Frontal cortex (tissue), 4 donors: ENCODE results near the gene USP3. TPM values are rescaled to one million over a fixed set of nuclear protein-coding genes. Genes with fewer than 3 reads are reported as not detected.
"Not testable (repeated sequence)": the region's sequence is repeated elsewhere in the genome, so short reads cannot be mapped to it uniquely, and the experiment has no call there.

ENCODE experiments used
- DNase-seq, 2 donors: peaks; one replicate each; pipeline ENCODE4 v3.0.0; 2012; ENCODE audit warnings: low spot score in 2 of 2
- FAIRE-seq: peaks from 2 replicates; lab custom pipeline; 2012; peaks lifted over from hg19 to GRCh38; lab: Jason Lieb, UNC
- total RNA-seq: library from RNA; depleted of rRNA; stranded (reverse); fragments of >200 nt; gene quantifications from one replicate; pipeline ENCODE4 v1.2.3, GENCODE V29; 2014
- donor health status: control.
- donor health status: control.
- donor health status: control.

Gene USP3
- total RNA-seq, 1 donor from 2014 or later: 68.9 TPM

GRCh38 chr15:63474810-63475316, 29.5 kb upstream of the USP3 start:
- FAIRE-seq: no peak
- no peak for DNase-seq

GRCh38 chr15:63475707-63476106, 28.7 kb upstream of the USP3 start:
- FAIRE-seq: no peak
- no peak for DNase-seq

- FAIRE-seq: no peak
- no peak for DNase-seq
Measured at GRCh38 chr15:63476229-63476632, 28.2 kb upstream of the USP3 start.

DNA sequence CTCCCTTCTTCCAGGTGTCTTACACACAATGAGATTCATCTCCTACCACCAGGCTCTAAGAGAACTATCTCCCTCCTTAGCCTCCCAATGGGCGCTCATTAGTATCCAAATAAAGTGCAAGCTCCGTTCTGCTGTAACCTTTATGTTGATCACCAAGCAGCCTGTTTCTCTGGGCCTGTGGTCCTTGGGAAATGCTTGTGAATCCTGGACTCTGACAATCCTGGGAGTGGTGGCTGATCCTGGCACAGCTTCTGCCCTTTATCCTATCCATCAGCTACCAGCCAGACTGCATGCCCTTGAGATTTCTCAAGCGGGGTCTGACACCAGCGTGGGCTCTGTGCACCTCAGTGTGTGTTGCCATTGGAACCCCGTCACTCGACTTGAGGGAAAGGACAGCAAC, 26.1 kb upstream of the USP3 start:
- no peak for DNase-seq
- FAIRE-seq: no peak

- DNase-seq: no peak
Measured at GRCh38 chr15:63480441-63480821, 24.0 kb upstream of the USP3 start.

DNA sequence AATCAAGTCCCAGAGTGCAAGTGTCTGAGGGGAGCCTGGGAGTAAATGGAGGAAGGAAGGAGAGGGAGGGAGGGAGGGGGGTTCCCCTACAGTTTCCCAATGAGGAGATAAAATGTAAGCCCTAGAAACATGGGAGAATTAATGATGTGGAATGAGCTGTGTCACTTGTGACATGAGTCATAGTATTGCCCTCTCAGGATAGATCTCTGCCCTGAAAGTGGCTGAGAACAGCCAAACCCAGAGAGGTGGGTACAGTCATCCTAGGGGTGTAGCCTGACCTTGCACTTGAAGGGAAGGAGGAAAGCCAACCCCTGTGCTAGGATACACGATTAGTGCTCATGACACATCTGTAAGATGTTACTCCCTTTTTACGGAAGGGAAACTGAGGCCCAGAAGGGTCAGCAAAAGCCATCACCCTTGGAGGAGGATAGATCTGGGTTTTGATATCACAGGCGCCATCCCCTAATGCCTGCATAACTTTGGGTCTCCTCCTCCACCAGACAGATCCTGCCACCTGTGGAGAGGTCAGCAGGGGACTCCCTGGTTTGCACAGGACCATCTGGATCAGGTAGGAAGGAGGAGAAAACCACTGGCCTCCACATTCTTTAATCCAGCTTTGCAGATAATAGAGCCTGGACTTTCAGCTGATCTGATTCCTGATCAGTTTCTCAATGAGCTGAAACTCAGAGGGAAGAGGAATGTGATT, 23.1 kb upstream of the USP3 start:
- FAIRE-seq: no peak
- no peak for DNase-seq

More at GRCh38 chr15:63480441-63480821, 24.0 kb upstream of the USP3 start:
- no peak for FAIRE-seq

DNA sequence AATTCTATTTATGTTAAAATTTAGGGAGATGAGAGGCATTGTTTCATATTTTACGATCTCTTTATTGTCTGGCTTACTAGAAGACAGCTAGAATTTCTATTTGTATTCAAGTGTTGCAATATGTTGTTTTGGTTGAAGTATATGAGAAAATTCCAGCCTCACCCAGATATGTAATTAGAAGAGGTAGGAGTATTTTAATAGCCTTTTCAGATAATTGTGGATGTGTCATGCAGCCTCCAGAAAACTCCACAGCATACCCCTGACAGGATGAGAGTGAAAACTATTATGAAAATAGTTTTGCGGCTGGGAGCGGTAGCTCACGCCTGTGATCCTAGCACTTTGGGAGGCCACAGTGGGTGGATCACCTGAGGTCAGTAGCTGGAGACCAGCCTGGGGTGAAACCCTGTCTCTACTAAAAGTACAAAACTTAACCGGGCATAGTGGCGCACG, 21.5 kb upstream of the USP3 start:
- no peak for FAIRE-seq
- no peak for DNase-seq

GRCh38 chr15:63483521-63484371, 20.6 kb upstream of the USP3 start:
- no peak for FAIRE-seq

DNA sequence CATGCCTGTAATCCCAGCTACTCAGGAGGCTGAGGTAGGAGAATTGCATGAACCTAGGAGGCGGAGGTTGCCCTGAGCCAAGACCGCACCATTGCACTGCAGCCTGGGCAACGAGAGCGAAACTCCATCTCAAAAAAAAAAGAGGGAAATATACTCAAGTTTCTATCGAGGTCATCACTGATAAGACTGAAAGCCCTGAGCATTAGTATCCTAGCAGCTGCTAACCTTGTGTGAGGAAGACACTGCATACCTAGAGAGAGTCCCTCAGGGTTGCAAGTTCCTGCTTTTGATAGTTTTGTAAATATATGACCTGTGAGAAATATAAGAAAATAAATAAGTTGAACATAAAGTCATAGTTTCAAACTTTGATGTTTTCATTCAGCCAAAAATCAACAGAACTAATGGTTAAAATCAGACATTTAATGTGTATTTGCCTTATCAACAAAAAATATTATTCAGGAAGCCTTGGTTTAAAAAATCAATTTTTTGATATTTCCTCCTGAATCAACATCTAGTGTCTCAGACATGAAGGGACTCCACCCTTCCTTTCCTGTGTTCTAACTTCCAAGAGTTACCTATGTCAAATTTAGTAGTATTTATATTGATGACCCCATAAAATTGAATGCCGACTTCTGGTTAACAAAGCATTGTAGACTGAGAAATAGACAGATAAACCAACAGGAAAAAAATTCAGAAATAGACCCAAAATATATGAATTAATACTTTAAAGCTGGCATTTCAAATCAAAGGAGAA, 19.8 kb upstream of the USP3 start:
- FAIRE-seq: no peak

More at GRCh38 chr15:63483521-63484371, 20.6 kb upstream of the USP3 start:
- no peak for DNase-seq

GRCh38 chr15:63487076-63487757, 17.2 kb upstream of the USP3 start:
- peak in 1 of 2 donors; percentile 71 for DNase-seq
- no peak for FAIRE-seq

More for the DNA sequence above, 19.8 kb upstream of the USP3 start:
- DNase-seq: no peak

- FAIRE-seq: not testable (repeated sequence)
Measured at GRCh38 chr15:63487758-63488397, 16.5 kb upstream of the USP3 start.

DNA sequence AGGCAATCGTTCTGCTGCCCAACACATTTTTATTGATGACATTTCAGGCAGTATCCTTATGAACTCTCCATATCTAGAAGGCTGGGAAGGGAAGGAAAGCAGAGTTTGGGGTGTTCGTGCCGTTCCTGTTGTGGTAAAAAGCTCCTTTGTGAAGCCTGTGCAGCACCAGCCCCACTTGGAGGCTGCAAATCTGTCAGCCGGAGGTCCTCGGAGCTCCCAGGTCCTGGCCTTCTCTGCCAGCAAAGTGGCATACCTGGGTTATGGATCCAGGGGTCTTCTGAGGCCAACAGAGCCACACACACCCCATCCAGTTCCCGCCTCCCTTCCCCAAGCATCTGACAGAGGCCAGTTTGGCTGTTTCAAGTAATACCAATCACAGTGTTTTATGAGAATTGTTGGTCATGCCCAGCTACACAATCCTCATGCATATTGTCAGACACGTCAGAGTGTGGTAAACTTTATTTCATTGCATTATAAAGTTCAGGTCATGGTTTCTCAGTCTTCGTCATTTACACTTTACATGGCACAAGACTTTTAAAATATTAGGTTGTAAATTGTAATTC, 15.9 kb upstream of the USP3 start:
- FAIRE-seq (no peak), DNase-seq (no peak)

More at GRCh38 chr15:63487758-63488397, 16.5 kb upstream of the USP3 start:
- not testable (repeated sequence) for DNase-seq

DNA sequence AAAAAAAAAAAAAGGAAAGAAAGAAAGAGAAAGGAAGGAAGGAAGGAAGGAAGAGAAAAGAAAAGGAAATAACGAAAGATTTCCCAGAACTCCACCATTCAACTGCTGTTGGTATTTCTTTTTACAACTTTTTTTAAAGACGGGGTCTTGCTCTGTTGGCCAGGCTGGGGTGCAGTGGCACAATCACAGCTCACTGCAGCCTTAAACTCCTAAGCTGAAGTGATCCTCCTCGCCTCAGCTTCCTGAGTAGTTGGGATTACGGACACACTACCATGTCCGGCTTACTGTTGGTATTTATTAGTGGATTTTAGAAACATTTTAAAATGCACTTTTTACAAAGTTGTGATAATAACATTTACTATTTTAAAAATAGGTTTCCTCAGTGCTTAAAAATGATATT, 15.0 kb upstream of the USP3 start:
- DNase-seq (no peak), FAIRE-seq (no peak)

GRCh38 chr15:63490345-63491034, 13.9 kb upstream of the USP3 start:
- DNase-seq (no peak), FAIRE-seq (no peak)

DNA sequence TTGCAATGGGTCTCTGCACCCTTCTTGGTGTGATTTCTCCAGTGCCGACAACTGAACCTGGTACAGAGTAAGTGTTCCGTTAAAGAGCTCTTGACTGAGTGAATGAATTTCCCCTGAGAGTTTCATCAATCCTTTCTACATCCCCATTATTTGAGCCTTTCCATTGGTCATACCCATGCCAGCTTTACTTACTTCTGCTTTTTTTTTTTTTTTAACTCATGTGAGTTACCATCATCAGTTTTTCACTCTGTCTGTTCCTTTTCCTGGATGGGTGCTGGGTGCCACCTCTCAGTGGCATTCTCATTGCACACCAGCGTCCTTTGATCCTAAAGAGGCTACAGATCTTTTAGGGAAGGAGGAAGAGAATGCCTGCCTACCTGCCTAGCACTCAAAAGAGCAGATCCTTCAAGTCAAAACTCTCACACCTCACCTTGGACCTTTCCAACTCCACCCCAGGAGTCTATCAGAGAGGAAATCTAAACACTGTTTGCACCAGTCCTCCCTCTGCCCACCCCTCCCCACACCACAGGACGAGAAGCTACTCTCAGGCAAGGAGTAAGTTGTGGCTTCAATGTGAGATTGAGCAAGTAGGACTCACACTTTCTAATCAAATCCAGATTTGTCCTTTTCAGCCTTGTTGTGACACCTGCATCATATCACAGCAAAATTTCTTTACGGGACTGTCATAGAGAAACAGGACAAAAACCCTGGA, 13.1 kb upstream of the USP3 start:
- FAIRE-seq (no peak), DNase-seq (no peak)

DNA sequence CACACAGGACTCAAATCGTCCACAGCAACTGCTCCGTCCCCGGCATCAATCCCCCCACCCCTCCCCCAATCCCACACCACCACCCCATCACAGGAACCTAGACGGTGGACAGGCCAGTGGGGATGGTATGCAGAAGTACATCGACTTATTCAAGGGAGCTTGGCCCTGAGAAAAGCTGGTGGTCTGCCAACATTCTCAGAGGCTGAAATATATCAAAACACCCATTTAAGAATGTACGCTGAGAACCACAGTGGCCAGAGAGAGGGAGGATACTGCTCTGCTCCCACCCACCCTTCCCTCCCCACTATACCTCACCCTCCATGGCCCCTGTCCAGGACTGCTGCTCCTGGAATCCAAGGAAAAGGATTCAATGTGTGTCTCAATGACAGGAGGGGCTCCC, 12.4 kb upstream of the USP3 start:
- FAIRE-seq (no peak), DNase-seq (no peak)

- FAIRE-seq (no peak), DNase-seq (no peak)
Measured at GRCh38 chr15:63492541-63493077, 11.8 kb upstream of the USP3 start.
